ENCODE measurements around the gene TMCC3.

DNA sequence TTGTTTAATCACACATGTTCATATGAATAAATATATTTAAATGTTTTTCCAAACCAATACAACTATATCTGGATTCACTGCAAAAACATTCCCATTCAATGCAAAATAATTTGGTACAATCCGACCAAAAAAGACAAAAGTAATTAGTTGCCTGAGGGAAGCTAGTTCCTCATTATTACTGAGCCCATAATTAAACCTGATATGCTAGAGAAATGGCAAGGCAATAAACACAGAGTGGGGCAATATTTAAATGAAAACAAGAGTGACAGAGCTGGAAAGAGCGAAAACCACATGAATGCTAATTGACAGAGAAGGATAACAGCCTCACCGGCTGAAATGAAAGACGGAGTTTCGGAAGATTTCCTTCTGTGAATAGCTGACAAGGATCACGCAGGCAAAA is 82.6 kb downstream of the TMCC3 start:
- TF ChIP-seq, protein P1, sequence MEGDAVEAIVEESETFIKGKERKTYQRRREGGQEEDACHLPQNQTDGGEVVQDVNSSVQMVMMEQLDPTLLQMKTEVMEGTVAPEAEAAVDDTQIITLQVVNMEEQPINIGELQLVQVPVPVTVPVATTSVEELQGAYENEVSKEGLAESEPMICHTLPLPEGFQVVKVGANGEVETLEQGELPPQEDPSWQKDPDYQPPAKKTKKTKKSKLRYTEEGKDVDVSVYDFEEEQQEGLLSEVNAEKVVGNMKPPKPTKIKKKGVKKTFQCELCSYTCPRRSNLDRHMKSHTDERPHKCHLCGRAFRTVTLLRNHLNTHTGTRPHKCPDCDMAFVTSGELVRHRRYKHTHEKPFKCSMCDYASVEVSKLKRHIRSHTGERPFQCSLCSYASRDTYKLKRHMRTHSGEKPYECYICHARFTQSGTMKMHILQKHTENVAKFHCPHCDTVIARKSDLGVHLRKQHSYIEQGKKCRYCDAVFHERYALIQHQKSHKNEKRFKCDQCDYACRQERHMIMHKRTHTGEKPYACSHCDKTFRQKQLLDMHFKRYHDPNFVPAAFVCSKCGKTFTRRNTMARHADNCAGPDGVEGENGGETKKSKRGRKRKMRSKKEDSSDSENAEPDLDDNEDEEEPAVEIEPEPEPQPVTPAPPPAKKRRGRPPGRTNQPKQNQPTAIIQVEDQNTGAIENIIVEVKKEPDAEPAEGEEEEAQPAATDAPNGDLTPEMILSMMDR (IDR thresholded peaks at IDR 0.05) = no peak
- TF ChIP-seq POLR2A (IDR thresholded peaks at IDR 0.05) = no peak
